ENCODE measurements around the gene FOXQ1. TPM values are rescaled to one million over a fixed set of nuclear protein-coding genes. Genes with fewer than 3 reads are reported as not detected.

Gene FOXQ1
- total and polyA plus RNA-seq, 2 of the 13 experiments (the other 11 are each of a cell fraction or from before 2014, with no cell fraction given) = 35.2 to 39.8 TPM

DNA sequence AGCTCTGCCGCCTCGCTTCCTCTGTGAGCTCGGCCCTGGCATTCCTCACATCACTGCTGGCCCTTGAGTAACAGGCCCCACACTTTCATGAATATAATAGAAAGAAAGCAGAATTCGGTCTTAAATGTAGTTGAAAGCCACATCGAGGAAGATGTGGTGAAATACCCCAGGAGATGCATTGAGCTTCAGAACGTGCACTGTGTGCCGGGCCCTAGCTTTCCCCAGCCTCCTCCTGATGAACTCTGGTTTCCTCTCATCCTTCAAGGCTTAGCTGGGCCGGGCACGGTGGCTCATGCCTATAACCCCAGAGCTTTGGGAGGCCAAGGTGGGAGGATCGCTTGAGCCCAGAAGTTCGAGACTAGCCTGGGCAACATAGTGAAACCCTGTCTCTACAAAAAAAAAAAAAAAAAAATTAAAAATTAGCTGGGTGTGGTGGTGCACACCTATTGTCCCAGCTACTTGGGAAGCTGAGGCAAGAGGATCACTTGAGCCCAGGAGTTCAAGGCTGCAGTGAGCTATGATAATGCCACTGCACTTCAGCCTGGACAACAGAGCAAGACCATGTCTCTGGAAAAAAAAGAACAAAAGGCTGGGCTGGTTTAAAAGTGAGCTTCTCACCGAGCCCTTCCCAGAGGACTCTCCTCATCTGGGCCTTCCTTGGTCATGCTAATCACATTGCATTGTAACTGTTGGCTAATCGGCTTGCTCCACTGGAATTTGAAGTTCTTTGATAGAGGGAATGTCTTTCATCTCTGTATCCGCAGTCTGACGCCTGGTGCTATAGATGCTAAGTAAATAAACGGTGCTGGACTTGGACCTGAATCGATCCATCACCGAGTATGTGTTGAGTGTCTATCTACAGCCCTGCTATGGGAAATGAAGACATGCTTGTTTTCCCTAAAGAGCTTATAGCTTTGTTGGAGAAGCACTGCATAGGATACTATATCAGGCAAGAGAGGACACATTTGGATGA is 43.8 kb upstream of the FOXQ1 start (continued):
- TF ChIP-seq, protein P1, sequence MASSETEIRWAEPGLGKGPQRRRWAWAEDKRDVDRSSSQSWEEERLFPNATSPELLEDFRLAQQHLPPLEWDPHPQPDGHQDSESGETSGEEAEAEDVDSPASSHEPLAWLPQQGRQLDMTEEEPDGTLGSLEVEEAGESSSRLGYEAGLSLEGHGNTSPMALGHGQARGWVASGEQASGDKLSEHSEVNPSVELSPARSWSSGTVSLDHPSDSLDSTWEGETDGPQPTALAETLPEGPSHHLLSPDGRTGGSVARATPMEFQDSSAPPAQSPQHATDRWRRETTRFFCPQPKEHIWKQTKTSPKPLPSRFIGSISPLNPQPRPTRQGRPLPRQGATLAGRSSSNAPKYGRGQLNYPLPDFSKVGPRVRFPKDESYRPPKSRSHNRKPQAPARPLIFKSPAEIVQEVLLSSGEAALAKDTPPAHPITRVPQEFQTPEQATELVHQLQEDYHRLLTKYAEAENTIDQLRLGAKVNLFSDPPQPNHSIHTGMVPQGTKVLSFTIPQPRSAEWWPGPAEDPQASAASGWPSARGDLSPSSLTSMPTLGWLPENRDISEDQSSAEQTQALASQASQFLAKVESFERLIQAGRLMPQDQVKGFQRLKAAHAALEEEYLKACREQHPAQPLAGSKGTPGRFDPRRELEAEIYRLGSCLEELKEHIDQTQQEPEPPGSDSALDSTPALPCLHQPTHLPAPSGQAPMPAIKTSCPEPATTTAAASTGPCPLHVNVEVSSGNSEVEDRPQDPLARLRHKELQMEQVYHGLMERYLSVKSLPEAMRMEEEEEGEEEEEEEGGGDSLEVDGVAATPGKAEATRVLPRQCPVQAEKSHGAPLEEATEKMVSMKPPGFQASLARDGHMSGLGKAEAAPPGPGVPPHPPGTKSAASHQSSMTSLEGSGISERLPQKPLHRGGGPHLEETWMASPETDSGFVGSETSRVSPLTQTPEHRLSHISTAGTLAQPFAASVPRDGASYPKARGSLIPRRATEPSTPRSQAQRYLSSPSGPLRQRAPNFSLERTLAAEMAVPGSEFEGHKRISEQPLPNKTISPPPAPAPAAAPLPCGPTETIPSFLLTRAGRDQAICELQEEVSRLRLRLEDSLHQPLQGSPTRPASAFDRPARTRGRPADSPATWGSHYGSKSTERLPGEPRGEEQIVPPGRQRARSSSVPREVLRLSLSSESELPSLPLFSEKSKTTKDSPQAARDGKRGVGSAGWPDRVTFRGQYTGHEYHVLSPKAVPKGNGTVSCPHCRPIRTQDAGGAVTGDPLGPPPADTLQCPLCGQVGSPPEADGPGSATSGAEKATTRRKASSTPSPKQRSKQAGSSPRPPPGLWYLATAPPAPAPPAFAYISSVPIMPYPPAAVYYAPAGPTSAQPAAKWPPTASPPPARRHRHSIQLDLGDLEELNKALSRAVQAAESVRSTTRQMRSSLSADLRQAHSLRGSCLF (CRISPR knock-in tag; IDR thresholded peaks at IDR 0.05; ENCODE audit: borderline replicate concordance) = no peak
- TF ChIP-seq HOXA5 (CRISPR knock-in tag; IDR thresholded peaks at IDR 0.05) (peak; percentile 98), REXO4 (CRISPR knock-in tag; IDR thresholded peaks at IDR 0.05; ENCODE audit: borderline replicate concordance) (no peak), SMYD3 (CRISPR knock-in tag; IDR thresholded peaks at IDR 0.05) (peak; percentile 84; the same call in 1 of the 2 replicates), ZNF496 (CRISPR knock-in tag; IDR thresholded peaks at IDR 0.05; ENCODE audit: insufficient replicate concordance) (no peak), ZNF672 (CRISPR knock-in tag; IDR thresholded peaks at IDR 0.05) (no peak), ATAD3A (CRISPR knock-in tag; IDR thresholded peaks at IDR 0.05) (no peak)
- TF ChIP-seq, protein P2, sequence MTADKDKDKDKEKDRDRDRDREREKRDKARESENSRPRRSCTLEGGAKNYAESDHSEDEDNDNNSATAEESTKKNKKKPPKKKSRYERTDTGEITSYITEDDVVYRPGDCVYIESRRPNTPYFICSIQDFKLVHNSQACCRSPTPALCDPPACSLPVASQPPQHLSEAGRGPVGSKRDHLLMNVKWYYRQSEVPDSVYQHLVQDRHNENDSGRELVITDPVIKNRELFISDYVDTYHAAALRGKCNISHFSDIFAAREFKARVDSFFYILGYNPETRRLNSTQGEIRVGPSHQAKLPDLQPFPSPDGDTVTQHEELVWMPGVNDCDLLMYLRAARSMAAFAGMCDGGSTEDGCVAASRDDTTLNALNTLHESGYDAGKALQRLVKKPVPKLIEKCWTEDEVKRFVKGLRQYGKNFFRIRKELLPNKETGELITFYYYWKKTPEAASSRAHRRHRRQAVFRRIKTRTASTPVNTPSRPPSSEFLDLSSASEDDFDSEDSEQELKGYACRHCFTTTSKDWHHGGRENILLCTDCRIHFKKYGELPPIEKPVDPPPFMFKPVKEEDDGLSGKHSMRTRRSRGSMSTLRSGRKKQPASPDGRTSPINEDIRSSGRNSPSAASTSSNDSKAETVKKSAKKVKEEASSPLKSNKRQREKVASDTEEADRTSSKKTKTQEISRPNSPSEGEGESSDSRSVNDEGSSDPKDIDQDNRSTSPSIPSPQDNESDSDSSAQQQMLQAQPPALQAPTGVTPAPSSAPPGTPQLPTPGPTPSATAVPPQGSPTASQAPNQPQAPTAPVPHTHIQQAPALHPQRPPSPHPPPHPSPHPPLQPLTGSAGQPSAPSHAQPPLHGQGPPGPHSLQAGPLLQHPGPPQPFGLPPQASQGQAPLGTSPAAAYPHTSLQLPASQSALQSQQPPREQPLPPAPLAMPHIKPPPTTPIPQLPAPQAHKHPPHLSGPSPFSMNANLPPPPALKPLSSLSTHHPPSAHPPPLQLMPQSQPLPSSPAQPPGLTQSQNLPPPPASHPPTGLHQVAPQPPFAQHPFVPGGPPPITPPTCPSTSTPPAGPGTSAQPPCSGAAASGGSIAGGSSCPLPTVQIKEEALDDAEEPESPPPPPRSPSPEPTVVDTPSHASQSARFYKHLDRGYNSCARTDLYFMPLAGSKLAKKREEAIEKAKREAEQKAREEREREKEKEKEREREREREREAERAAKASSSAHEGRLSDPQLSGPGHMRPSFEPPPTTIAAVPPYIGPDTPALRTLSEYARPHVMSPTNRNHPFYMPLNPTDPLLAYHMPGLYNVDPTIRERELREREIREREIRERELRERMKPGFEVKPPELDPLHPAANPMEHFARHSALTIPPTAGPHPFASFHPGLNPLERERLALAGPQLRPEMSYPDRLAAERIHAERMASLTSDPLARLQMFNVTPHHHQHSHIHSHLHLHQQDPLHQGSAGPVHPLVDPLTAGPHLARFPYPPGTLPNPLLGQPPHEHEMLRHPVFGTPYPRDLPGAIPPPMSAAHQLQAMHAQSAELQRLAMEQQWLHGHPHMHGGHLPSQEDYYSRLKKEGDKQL (CRISPR knock-in tag; IDR thresholded peaks at IDR 0.05; ENCODE audit: low read depth) = peak; percentile 98
- TF ChIP-seq, protein P3, sequence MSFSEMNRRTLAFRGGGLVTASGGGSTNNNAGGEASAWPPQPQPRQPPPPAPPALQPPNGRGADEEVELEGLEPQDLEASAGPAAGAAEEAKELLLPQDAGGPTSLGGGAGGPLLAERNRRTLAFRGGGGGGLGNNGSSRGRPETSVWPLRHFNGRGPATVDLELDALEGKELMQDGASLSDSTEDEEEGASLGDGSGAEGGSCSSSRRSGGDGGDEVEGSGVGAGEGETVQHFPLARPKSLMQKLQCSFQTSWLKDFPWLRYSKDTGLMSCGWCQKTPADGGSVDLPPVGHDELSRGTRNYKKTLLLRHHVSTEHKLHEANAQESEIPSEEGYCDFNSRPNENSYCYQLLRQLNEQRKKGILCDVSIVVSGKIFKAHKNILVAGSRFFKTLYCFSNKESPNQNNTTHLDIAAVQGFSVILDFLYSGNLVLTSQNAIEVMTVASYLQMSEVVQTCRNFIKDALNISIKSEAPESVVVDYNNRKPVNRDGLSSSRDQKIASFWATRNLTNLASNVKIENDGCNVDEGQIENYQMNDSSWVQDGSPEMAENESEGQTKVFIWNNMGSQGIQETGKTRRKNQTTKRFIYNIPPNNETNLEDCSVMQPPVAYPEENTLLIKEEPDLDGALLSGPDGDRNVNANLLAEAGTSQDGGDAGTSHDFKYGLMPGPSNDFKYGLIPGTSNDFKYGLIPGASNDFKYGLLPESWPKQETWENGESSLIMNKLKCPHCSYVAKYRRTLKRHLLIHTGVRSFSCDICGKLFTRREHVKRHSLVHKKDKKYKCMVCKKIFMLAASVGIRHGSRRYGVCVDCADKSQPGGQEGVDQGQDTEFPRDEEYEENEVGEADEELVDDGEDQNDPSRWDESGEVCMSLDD (CRISPR knock-in tag; IDR thresholded peaks at IDR 0.05; ENCODE audit: borderline replicate concordance) = peak; percentile 93
- TF ChIP-seq, protein P4, sequence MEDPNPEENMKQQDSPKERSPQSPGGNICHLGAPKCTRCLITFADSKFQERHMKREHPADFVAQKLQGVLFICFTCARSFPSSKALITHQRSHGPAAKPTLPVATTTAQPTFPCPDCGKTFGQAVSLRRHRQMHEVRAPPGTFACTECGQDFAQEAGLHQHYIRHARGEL (CRISPR knock-in tag; IDR thresholded peaks at IDR 0.05) = no peak
- TF ChIP-seq, protein P5, sequence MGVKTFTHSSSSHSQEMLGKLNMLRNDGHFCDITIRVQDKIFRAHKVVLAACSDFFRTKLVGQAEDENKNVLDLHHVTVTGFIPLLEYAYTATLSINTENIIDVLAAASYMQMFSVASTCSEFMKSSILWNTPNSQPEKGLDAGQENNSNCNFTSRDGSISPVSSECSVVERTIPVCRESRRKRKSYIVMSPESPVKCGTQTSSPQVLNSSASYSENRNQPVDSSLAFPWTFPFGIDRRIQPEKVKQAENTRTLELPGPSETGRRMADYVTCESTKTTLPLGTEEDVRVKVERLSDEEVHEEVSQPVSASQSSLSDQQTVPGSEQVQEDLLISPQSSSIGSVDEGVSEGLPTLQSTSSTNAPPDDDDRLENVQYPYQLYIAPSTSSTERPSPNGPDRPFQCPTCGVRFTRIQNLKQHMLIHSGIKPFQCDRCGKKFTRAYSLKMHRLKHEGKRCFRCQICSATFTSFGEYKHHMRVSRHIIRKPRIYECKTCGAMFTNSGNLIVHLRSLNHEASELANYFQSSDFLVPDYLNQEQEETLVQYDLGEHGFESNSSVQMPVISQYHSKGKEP (CRISPR knock-in tag; IDR thresholded peaks at IDR 0.05) = peak; percentile 82; the same call in 1 of the 2 replicates
